ENCODE measurements around the gene DYSF.

The DYSF gene

GRCh38 chr2:71560638-71561011 is 107.3 kb downstream of the DYSF start:
- no peak overlapping the region for H3K4me3 ChIP-seq (replicated peaks; ENCODE audit: low read depth, low read length)
- TF ChIP-seq CTCF (IDR thresholded peaks at IDR 0.05; ENCODE audit: low read length, missing control alignments) = no peak
- DNase-seq (ENCODE audit: low read depth) = no peak

GRCh38 chr2:71561441-71562267 is 108.3 kb downstream of the DYSF start:
- H3K4me3 ChIP-seq (replicated peaks; ENCODE audit: low read depth, low read length) = no peak overlapping the region
- TF ChIP-seq CTCF (IDR thresholded peaks at IDR 0.05; ENCODE audit: low read length, missing control alignments) = no peak
- no peak for DNase-seq (ENCODE audit: low read depth)

- H3K4me3 ChIP-seq (replicated peaks; ENCODE audit: low read depth, low read length) = no peak overlapping the region
- DNase-seq (ENCODE audit: low read depth) = no peak
- TF ChIP-seq CTCF (IDR thresholded peaks at IDR 0.05; ENCODE audit: low read length, missing control alignments) = no peak
Measured at GRCh38 chr2:71562518-71562917, 109.2 kb downstream of the DYSF start.

GRCh38 chr2:71563872-71564271 is 110.5 kb downstream of the DYSF start:
- no peak overlapping the region for H3K4me3 ChIP-seq (replicated peaks; ENCODE audit: low read depth, low read length)
- DNase-seq (ENCODE audit: low read depth) = no peak
- TF ChIP-seq CTCF (IDR thresholded peaks at IDR 0.05; ENCODE audit: low read length, missing control alignments) = no peak

GRCh38 chr2:71564361-71564760 is 111.0 kb downstream of the DYSF start:
- H3K4me3 ChIP-seq (replicated peaks; ENCODE audit: low read depth, low read length) = no peak overlapping the region
- DNase-seq (ENCODE audit: low read depth) = no peak
- TF ChIP-seq CTCF (IDR thresholded peaks at IDR 0.05; ENCODE audit: low read length, missing control alignments) = no peak

GRCh38 chr2:71564790-71565189 is 111.4 kb downstream of the DYSF start:
- TF ChIP-seq CTCF (IDR thresholded peaks at IDR 0.05; ENCODE audit: low read length, missing control alignments) = no peak
- H3K4me3 ChIP-seq (replicated peaks; ENCODE audit: low read depth, low read length) = no peak overlapping the region
- no peak for DNase-seq (ENCODE audit: low read depth)

- no peak for DNase-seq (ENCODE audit: low read depth)
- TF ChIP-seq CTCF (IDR thresholded peaks at IDR 0.05; ENCODE audit: low read length, missing control alignments) = no peak
- H3K4me3 ChIP-seq (replicated peaks; ENCODE audit: low read depth, low read length) = no peak overlapping the region
Measured at GRCh38 chr2:71566372-71566771, 113.0 kb downstream of the DYSF start.
